ENCODE results near the gene GP1BA. TPM values are rescaled to one million over a fixed set of nuclear protein-coding genes. Genes with fewer than 3 reads are reported as not detected.

GP1BA gene
- total and polyA plus RNA-seq, 8 donors, result 0.05 TPM; not detected in 7

- peak in 1 of 2 donors; percentile 46 for DNase-seq
- no peaks in the 10 kb centered on the region for H3K27me3 ChIP-seq
Measured at GRCh38 chr17:4956493-4957061, 24.5 kb downstream of the GP1BA start.

GRCh38 chr17:4958102-4958501 lies 26.0 kb downstream of the GP1BA start:
- WGBS, 5 donors, result 52 to 70% (median 60%) methylated on average over 3 of the region's 3 CpGs
- no peaks in the 10 kb centered on the region for H3K9me3 ChIP-seq

More at GRCh38 chr17:4956493-4957061, 24.5 kb downstream of the GP1BA start:
- no peak overlapping the region for H3K27ac ChIP-seq
- peaks cover 0 to 4% (median 1%) of the 10 kb centered on the region in 4 donors for H3K4me1 ChIP-seq
- intact Hi-C loops (cut with DNase I; ENCODE audit: low total_unique reads), result no loop called here
- no peaks in the 10 kb centered on the region for H3K9me3 ChIP-seq
- TF ChIP-seq POLR2A (IDR thresholded peaks at IDR 0.05) (no peak), POLR2AphosphoS5 (IDR thresholded peaks at IDR 0.05) (no peak), EP300 (IDR thresholded peaks at IDR 0.05) (no peak)
- TF ChIP-seq, protein P1, sequence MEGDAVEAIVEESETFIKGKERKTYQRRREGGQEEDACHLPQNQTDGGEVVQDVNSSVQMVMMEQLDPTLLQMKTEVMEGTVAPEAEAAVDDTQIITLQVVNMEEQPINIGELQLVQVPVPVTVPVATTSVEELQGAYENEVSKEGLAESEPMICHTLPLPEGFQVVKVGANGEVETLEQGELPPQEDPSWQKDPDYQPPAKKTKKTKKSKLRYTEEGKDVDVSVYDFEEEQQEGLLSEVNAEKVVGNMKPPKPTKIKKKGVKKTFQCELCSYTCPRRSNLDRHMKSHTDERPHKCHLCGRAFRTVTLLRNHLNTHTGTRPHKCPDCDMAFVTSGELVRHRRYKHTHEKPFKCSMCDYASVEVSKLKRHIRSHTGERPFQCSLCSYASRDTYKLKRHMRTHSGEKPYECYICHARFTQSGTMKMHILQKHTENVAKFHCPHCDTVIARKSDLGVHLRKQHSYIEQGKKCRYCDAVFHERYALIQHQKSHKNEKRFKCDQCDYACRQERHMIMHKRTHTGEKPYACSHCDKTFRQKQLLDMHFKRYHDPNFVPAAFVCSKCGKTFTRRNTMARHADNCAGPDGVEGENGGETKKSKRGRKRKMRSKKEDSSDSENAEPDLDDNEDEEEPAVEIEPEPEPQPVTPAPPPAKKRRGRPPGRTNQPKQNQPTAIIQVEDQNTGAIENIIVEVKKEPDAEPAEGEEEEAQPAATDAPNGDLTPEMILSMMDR (IDR thresholded peaks at IDR 0.05), result peak in 1 of 7 experiments; percentile 15
- H3K4me3 ChIP-seq, result no peak overlapping the region
- H3K36me3 ChIP-seq, result peaks cover 13 to 44% (median 36%) of the 10 kb centered on the region in 4 donors
- 77 to 85% (median 82%) methylated on average over 10 of the region's 10 CpGs for WGBS, 5 donors

GRCh38 chr17:4959261-4959965 lies 27.3 kb downstream of the GP1BA start:
- no peaks in the 10 kb centered on the region for H3K27me3 ChIP-seq
- H3K4me3 ChIP-seq, result no peak overlapping the region
- peaks cover 13 to 44% (median 36%) of the 10 kb centered on the region in 4 donors for H3K36me3 ChIP-seq
- intact Hi-C loops (cut with DNase I; ENCODE audit: low total_unique reads), result no loop called here
- no peaks in the 10 kb centered on the region for H3K9me3 ChIP-seq
- DNase-seq, result no peak
- TF ChIP-seq POLR2AphosphoS5 (IDR thresholded peaks at IDR 0.05) (no peak), POLR2A (IDR thresholded peaks at IDR 0.05) (no peak), EP300 (IDR thresholded peaks at IDR 0.05) (no peak)
- TF ChIP-seq, protein P1 (IDR thresholded peaks at IDR 0.05), result no peak
- no peak overlapping the region for H3K27ac ChIP-seq
- H3K4me1 ChIP-seq, result no peaks in the 10 kb centered on the region
- WGBS, 5 donors, result 75 to 89% (median 86%) methylated on average over 18 of the region's 18 CpGs

More at GRCh38 chr17:4958102-4958501, 26.0 kb downstream of the GP1BA start:
- Histone ChIP-seq H3K27ac (no peak overlapping the region), H3K4me3 (no peak overlapping the region), H3K4me1 (no peaks in the 10 kb centered on the region), H3K27me3 (no peaks in the 10 kb centered on the region), H3K36me3 (peaks cover 13 to 44% (median 36%) of the 10 kb centered on the region in 4 donors)
- TF ChIP-seq EP300 (IDR thresholded peaks at IDR 0.05) (no peak), POLR2A (IDR thresholded peaks at IDR 0.05) (no peak), POLR2AphosphoS5 (IDR thresholded peaks at IDR 0.05) (no peak)
- TF ChIP-seq, protein P1 (IDR thresholded peaks at IDR 0.05), result no peak
- DNase-seq, result no peak
- intact Hi-C loops (cut with DNase I; ENCODE audit: low total_unique reads), result no loop called here

DNA sequence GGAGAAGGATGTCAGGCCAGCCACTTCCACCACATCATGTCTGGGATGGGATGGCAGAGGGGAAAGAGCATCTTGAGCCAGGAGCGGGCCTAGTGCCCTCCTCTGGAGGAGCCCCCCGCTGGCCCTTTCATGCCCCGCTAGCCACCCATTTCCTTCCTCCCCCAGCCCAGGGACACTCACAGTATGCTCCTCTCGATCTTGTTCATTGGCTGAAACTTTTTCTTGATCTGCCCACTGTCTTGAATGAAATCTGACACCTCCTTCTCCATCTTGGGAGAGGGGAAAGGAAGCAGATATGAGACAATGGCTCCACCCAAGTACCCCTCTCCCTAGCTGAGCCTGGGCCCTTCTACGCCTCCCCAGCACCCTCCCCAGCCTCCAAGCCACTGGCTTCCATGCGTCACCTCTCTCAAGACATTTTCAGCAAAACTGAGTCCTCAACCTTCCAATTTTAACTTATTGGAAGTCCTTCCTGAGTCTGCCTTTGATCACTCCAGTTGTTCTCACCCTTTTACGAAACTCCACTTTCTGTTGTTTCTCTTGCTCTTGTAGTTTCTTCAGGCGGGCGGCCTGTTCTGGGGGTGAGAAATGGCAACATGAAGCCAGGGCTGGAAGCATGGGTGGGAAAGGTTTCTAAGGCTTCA lies 28.3 kb downstream of the GP1BA start:
- TF ChIP-seq, protein P1 (IDR thresholded peaks at IDR 0.05), result no peak
- TF ChIP-seq POLR2AphosphoS5 (IDR thresholded peaks at IDR 0.05), result no peak
- no peak for TF ChIP-seq POLR2A (IDR thresholded peaks at IDR 0.05)
- TF ChIP-seq EP300 (IDR thresholded peaks at IDR 0.05), result no peak
- Histone ChIP-seq H3K9me3 (no peaks in the 10 kb centered on the region), H3K27ac (no peak overlapping the region), H3K4me3 (no peak overlapping the region), H3K27me3 (no peaks in the 10 kb centered on the region), H3K4me1 (peaks cover 0 to 5% (median 2%) of the 10 kb centered on the region in 4 donors), H3K36me3 (peaks cover 13 to 44% (median 36%) of the 10 kb centered on the region in 4 donors)
- intact Hi-C loops (cut with DNase I; ENCODE audit: low total_unique reads), result no loop called here
- 86 to 91% (median 87%) methylated on average over 9 of the region's 9 CpGs for WGBS, 5 donors
- no peak for DNase-seq

All from stomach (tissue), 9 donors.